Measurements from ENCODE around the gene CTNNA2.

Gene CTNNA2

GRCh38 chr2:80330527-80331450 lies 817.9 kb downstream of the CTNNA2 start:
- DNase-seq (ENCODE audit: low spot score) = no peak

GRCh38 chr2:80333886-80334285 lies 821.0 kb downstream of the CTNNA2 start:
- DNase-seq (ENCODE audit: low spot score) = no peak

- DNase-seq (ENCODE audit: low spot score) = no peak
Observed at GRCh38 chr2:80335411-80335810, 822.6 kb downstream of the CTNNA2 start.

GRCh38 chr2:80338794-80339193 lies 825.9 kb downstream of the CTNNA2 start:
- DNase-seq (ENCODE audit: low spot score) = no peak

GRCh38 chr2:80340022-80340421 lies 827.2 kb downstream of the CTNNA2 start:
- DNase-seq (ENCODE audit: low spot score) = no peak

GRCh38 chr2:80348078-80348477 lies 835.2 kb downstream of the CTNNA2 start:
- no peak for DNase-seq (ENCODE audit: low spot score)

GRCh38 chr2:80348953-80349352 lies 836.1 kb downstream of the CTNNA2 start:
- no peak for DNase-seq (ENCODE audit: low spot score)

- no peak for DNase-seq (ENCODE audit: low spot score)
Observed at GRCh38 chr2:80351231-80351630, 838.4 kb downstream of the CTNNA2 start.

GRCh38 chr2:80354858-80355257 lies 842.0 kb downstream of the CTNNA2 start:
- no peak for DNase-seq (ENCODE audit: low spot score)

GRCh38 chr2:80361904-80362303 lies 849.1 kb downstream of the CTNNA2 start:
- no peak for DNase-seq (ENCODE audit: low spot score)

GRCh38 chr2:80363330-80363729 lies 850.5 kb downstream of the CTNNA2 start:
- no peak for DNase-seq (ENCODE audit: low spot score)

- DNase-seq (ENCODE audit: low spot score) = no peak
Observed at GRCh38 chr2:80363791-80364349, 851.0 kb downstream of the CTNNA2 start.

- no peak for DNase-seq (ENCODE audit: low spot score)
Observed at GRCh38 chr2:80364524-80365212, 851.8 kb downstream of the CTNNA2 start.

- no peak for DNase-seq (ENCODE audit: low spot score)
Observed at GRCh38 chr2:80365762-80366161, 852.9 kb downstream of the CTNNA2 start.

- DNase-seq (ENCODE audit: low spot score) = no peak
Observed at GRCh38 chr2:80370375-80371009, 857.6 kb downstream of the CTNNA2 start.

- DNase-seq (ENCODE audit: low spot score) = no peak
Observed at GRCh38 chr2:80374105-80374504, 861.3 kb downstream of the CTNNA2 start.

GRCh38 chr2:80377071-80377470 lies 864.2 kb downstream of the CTNNA2 start:
- no peak for DNase-seq (ENCODE audit: low spot score)

- no peak for DNase-seq (ENCODE audit: low spot score)
Observed at GRCh38 chr2:80380736-80381135, 867.9 kb downstream of the CTNNA2 start.

GRCh38 chr2:80381666-80382065 lies 868.8 kb downstream of the CTNNA2 start:
- no peak for DNase-seq (ENCODE audit: low spot score)

- DNase-seq (ENCODE audit: low spot score) = no peak
Observed at GRCh38 chr2:80392441-80392840, 879.6 kb downstream of the CTNNA2 start.

- no peak for DNase-seq (ENCODE audit: low spot score)
Observed at GRCh38 chr2:80393991-80394390, 881.1 kb downstream of the CTNNA2 start.

GRCh38 chr2:80395251-80395650 lies 882.4 kb downstream of the CTNNA2 start:
- DNase-seq (ENCODE audit: low spot score) = no peak

- DNase-seq (ENCODE audit: low spot score) = no peak
Observed at GRCh38 chr2:80396276-80396675, 883.4 kb downstream of the CTNNA2 start.

All from hepatic stellate cell (primary cell).